DMS153 treated with DMSO at 0.1 percent for 48 hours (cell line): ENCODE results near the gene SLC1A3.
"Not testable (repeated sequence)": the region's sequence is repeated elsewhere in the genome, so short reads cannot be mapped to it uniquely, and the experiment has no call there.

Experiments used
- DNase-seq: peaks from one replicate; lab custom pipeline; 2025; ENCODE audit not compliant: unreplicated experiment; lab: John Stamatoyannopoulos, UW

The SLC1A3 gene

DNA sequence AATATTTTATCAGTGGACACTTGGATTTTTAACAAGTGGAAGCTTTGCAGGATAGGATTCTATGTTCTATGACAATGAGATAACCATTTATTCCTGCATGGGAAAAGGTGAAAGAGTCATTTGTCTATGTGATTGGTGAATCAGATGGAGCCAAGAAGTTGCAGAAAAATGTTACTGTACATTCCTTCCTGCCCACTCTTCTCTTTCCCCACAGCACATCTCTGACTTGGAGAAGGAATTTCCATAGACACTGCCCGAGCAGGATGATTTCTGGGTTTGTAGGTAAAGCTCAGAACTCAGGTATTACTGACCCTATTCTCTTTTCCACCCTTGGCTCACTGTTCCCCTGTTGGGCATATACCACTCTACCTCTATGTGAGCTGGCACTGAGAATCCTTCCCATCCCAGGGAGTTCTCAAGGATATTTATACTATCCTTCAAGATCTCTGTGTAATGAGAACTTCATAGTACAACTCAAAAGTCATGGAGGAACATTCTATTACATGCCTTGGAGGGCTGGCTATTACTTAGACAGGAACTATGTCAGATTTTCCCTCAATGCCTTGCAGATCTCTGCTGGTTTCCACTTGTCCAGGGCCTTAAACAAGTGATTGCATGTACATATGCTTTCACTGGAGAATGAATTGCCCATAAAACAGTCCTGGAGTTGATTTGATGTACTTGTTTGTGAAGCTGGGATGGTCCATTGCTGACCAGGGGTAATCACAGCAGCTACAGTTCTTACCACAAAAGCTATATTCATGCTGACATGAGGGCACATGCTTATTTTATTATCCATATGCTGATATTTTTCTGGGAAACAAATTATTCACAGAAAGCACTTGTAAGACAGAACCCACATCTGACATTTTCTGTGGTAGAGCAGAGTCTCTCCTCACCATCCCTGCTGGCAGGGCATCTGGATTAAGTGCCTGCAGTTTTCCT, 24.1 kb downstream of the SLC1A3 start:
- DNase-seq, result no peak

DNA sequence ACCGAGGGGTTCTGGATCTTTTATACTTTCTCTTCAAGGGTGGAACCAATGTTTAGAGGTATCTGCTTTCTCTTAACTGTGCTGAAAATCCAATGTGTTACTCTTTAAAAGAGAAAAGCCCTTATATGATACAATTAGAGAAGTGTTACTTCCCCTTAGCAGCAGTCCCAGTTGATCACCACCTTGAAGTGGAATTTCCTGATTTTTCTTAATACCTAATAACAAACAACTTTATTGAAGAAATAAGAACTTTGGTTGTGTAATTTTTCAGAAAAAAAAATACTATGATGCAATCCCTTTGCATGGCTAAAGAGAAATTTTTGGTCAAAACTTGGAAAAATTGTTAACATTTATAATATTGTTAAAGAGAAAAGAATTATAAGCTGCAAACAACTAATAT, 24.7 kb downstream of the SLC1A3 start:
- DNase-seq, result no peak

DNA sequence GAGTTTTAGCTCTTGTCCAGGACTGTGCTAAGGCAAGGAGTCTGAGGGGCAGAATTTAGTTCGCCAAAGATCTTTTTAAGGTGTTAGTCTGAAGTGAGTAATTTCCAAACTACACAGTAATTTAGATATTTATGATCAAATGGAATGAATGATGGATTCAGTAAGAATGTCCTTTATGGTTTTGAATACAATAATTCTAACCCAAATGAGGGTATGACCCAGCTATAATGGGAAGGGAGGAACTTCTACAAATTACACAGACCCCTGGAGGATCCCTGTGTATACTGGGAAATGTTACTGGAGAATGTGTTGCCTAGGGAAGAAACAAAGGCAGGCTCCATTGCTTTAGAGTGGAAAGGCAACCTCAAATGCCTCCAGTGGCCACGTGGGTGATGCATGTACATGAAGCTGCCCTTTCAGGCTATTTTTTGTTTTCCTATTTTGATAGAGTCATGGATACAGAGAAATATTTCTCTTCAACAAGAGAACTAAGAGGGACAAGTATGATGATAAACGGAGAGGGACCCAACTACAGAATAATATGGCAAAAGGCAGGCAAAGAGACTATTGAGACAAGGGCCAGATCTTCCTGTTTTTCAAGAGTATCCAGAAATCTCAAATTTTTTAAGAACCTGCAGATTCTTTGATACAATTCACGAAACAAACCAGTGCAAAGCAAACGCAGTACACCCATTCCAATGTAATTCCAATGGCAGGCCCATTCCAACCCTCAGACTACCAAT, 25.4 kb downstream of the SLC1A3 start:
- no peak for DNase-seq

DNA sequence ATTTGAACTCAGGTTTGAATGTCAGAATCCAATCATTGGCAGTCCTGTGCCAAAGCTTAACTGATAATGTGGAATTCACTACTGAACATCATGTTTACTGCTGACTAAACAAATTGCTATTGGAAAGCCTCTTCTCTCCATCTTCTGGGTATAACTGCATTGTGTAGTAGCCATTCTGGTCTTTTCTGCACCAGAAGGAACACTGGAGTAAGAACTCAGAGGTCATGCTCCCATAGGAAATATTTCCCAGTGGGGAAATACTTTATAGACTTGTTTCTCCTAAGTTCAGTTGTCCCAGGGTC, 25.9 kb downstream of the SLC1A3 start:
- DNase-seq, result no peak

DNA sequence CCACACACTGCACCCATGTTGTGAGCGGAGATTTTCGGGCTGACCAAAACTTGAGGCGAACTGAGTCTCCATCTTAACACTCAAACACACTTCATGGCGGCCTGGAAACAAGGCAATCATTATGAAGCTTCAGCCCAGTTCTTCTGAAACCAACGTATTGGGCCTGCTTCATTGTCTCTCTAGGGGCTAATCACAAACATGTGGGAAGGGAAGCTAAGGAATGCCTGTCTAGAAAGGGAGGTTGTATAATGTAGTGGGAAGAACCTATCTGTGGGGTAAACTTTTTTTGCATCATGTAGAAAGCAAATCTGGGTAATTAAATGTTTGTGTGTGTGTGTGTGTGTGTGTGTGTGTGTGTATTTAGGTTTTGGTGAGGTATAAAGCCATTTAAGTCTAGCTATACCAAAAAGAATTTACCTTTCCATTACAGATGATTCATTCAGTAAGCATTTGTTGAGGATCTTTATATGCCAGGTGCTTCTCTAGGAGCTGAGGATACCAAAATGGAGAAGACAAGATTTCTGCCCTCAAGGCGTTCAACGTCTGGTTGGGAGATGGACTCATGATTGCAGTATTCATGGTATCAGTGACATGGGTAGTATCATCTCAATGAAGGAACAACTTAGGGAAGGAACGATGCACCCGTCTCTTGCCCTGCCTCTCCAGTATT, 29.4 kb downstream of the SLC1A3 start:
- no peak for DNase-seq

DNA sequence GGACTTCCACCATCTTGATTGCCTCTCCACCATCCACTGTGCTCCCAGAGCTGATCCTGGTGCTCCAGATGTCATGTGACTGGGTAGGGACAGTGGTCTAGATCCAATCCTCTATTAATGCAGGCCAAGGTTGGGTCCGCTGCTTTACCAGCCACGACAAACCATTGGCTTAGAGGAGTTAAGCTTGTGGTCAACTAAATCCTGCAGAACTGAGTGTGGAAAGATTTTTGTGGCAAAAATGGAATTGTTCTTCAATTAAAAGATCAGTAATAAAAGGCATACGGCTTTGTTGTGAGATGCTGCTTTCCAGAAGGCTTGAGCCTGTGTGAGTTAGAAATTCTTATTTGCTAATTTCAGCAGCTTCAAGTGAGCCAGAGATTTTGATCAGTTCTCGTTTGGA, 30.7 kb downstream of the SLC1A3 start:
- DNase-seq, result no peak

DNA sequence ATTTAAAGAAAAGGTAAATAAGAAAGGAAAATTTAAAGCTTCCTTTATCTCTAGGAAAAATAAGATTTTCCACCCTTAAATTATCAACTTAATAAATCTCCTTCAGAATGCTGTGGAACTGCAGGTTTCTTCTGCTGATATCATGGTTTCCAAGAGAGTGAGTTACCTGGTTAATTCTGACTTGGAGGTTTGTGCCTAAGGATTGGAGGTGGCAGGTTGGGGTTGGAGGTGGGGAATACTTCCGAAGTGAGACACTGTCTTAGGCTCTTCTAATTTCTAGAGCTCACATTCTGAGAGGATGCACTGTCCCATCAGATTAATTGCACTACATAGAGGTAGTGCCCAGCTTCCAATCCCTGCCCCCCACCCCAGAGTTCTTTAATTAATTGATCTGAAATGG, 31.1 kb downstream of the SLC1A3 start:
- DNase-seq, result no peak

DNA sequence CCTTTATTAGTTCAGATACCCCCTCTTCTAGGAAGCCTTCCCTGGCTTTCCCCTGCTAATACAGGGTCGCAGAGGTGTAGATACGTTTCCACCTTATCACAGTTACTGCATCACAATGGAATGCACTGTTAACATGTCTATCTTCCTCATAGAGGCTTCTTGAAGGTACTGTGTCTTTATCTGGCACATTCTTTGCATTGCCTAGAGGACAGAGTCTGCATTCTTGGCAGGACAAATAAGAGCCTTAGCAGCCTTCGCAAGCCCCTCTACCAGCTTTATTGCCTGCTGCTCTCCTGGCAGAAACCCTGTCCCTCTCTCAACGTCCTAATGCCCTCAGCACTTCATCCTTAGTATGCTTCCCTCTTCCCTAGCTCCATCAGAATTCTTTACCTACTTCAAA, 31.6 kb downstream of the SLC1A3 start:
- no peak for DNase-seq

DNA sequence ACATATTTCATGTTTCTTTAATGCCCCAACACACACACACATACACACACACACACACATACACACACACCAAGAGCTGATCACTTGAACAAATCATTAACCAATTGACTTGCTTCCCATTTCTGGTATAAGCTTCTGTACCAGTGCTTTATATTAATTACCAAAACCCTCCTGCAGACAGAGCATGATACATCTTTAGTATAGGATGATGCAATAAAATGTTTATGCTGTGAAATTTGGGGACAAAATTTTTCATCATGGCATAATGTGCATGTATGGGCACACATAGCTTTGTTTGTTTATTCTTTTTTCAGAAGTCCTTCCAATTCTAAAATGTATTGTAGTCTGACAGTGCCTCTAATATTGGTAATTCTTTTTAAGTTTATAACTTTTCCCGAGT, 34.5 kb downstream of the SLC1A3 start:
- DNase-seq, result no peak

DNA sequence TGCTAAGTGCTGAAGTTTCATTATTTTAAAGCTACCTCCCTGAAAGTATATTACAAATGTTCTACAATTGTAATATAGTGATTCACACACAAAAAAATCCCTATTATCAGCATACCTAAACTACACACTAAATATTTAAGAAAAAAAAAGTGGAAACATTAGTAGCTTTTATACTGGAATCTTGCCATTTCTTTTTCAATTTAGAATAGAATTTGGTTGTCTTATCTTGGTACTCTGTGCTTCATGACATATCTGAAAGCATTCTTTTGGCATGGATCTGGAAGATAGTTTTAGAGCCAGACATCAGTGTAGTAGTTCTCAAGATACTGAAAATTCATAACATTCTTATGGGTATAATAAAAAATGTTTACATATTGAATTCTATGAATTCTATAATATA, 35.0 kb downstream of the SLC1A3 start:
- DNase-seq, result no peak

DNA sequence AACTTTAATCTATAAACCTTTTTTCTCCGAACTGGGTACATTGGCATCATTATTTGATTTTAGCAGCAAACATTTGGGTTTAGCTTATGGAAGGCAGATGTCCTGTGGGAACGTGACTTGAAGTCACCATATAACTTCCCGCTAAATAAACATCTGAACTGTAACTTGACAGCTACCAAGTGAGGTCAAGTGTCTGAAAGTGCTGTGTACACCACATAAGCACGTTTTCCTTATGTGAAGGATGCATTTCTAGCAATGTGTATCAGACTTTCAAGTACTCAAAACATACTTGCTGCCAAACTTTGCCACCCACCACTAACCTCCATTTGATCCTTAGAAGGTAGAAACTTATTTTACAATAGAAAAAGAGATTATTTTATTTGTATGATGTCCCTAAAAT, 35.7 kb downstream of the SLC1A3 start:
- no peak for DNase-seq

DNA sequence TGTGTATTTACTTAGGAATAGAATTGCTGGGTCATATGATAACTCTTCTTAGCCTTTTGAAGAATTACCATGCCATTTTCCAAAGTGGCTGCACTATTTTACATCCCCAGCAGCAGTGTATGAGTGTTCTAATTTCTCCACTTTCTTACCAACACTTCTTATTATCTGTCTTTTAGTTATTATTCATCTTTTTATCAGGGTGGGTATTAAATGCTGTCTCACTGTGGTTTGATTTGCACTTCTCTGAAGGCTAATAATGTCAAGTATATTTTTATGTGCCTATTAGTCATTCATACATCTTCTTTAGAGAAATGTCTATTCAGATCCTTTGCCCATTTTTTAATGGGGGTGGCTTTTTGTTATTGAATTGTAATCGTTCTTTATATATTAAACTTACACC, 36.8 kb downstream of the SLC1A3 start:
- no peak for DNase-seq

DNA sequence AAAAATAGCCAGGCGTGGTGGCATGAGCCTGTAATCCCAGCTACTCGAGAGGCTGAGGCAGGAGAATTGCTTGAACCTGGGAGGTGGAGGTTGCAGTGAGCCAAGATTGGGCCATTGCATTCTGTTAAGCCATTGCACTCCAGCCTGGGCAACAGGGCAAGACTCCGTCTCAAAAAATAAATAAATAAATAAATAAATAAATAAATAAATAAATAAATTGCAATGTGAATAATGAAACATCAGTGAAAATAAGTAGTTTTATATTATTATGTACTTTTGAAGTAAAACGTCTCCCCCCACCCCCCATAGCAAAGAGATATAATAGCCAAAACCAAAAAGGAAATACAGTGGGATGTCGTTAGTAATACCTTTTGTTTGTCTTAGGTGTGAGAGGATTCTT, 37.4 kb downstream of the SLC1A3 start:
- not testable (repeated sequence) for DNase-seq

DNA sequence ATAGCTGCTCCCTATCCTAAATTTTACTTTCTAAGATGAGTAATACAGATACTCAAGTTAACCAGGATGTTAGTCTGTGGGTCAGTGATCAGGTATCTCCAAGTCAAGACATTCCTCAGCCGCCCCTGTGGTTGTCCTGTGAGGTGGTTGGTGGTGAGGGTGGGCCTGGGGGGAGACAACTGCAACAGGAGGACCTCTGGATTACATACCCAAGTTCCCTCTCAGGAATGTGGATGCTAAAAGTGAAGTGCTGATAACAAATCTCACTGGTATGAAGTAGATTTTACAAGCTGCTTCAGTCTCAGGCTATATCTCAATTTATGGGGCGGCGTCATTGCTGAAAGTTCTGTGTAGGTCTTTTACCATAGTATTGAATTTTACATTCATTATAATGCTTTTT, 38.3 kb downstream of the SLC1A3 start:
- no peak for DNase-seq

DNA sequence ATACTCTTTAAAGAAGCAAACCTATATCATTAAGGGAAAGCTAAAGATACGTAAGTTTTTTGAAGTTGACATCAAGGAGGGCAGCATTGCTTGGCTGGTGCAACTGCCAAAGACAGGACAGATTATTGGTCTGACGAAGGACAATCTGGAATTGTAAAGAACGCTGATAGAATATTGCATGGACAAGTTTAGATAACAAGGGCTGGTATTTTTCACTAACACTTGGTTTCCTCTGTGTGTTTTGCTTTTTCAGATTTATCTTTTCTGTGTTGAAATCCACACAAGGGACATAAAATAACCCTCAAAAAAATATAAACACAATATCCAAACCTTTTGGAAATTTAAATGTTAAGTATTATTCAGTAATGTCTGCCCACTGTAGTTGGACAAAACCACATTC, 39.7 kb downstream of the SLC1A3 start:
- no peak for DNase-seq

DNA sequence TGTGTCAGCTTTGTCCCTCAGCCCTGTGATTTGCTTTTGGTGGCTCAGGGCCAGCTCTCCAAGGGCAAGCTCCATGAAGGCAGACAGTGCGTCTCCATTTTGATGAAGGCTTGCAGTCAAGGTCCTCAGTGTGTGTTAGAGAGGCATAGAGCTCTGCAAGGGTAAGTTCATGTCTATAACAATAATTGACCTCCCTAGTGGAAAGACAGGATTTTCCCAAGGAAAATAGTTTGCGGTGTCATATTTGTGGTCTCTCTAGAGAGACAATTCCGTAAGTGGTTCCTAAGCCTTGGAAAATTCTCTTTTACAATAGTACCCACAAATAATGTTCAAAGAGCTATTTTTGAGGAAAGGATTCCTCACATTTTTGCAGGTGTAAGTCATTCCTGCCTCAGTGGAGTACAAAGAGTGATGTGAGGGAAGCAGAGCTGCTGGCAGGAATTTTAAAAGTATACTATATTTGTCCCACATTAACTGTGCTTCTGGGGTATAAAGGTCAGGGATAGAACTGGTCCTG, 40.2 kb downstream of the SLC1A3 start:
- DNase-seq, result no peak

DNA sequence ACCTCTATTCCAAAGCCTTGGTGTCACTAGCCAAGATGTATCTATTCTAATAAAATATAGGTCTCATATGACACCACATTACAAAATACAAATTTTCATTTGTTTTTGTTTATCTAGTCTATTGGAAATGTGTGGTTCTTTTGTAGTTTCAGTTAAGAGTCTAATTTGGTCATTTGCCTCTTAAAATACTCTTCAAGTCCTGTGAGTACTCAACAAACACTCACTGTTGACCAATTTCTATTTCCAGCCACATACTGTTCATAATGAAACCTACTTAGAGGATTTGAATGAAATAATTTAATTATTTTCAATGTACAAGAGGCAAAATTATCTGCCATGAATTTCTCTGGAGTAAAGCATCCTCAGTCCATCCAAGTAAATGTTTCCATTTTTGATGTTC, 40.6 kb downstream of the SLC1A3 start:
- DNase-seq, result no peak

DNA sequence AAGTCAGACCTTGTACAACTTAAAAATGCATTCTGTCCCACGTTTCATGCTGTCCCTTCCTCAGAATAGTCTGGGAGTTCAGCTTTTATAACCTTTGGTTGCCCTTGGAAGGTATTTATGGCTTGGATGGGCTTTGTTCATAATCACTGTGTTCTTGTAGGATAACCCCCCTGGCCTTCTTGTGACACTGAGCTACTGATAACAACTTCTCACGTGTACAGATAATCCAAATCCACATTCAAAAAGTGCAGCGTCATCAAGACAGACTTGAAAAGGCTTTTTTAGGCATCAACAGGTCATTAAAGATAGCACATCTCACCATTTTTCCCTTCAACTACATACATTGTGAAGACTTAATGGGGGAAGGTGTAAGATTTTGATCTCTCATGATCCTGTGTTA, 42.0 kb downstream of the SLC1A3 start:
- DNase-seq, result no peak

DNA sequence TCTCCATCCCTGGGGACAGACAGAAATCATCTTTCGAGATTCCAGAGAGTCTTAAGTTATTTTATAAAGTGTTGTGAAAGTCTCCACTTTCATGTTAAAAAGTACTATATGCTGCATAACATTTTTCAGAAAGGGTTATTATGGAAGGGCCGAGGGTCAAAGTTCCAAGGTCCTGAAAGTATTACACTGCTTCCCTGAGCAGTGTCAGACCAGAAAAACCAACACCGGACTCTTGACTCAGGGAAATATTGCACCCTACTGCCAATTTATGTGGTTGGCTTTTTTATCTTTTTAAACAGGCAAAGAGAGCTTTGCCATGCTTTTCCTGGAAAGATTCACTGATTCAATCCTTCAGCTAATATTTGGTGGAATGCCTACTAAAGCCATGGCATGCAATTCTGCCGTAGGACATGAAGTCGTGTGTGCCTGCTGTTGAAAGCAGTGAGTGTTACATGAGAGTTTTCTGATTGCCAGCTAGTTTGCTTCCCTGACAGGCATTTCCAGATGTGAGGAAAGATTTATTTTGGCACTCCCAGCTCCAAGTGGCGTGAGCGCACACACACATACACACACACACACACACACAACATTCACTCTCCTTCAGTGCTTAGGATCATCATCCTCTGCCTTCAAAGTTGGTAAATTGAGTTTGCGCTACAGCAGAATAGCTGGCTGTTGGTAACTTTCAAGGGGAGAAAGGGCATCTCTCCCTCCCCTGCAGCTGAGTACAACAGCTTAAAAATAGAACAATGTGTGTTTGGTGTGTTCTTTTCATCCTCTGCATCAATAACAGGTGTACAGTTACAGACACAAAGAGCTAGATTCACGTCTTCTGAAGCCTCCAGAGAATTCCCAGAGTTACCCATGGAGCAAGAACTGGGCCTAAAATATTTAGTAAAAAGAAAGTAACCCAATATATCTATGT, 45.6 kb downstream of the SLC1A3 start:
- DNase-seq, result no peak

DNA sequence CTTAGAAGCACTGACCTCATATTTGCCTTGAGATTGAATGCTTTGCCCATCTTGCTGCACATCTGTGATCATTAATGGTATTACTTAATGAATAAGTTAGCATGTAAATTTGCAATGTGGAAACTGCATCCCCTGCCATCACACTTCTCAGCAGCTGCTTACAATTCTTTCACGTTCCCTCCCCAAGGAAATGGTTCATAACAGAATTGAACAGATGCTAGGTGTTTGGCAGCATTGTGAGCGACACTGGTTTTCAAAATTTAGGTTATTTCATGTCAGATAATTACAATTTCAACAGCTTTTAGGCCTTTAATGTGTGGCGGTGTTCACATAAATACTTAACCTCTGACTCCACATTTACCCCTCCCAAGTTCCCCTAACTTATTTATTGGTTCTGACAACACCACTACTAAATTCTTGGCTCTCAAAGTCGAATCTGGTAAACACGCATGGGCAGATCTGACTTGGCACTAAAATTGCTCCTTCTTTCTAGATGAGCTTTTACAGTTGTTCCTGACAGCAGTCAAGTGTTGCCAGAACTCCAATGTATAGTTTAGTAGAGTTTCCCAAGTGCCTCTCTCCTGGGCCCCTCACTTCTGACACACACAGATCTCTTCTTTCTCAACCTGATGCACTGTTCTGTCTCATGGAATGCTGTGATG, 46.8 kb downstream of the SLC1A3 start:
- DNase-seq, result no peak
